GM18868 (cell line): ENCODE results near the gene CCDC7.

ENCODE experiments used
- ATAC-seq: cut with Tn5 transposase; IDR thresholded peaks from one replicate; pipeline ENCODE4 v1.9.1; 2021; ENCODE audit warnings: mild to moderate bottlenecking, moderate library complexity; ENCODE audit not compliant: unreplicated experiment

The CCDC7 gene

DNA sequence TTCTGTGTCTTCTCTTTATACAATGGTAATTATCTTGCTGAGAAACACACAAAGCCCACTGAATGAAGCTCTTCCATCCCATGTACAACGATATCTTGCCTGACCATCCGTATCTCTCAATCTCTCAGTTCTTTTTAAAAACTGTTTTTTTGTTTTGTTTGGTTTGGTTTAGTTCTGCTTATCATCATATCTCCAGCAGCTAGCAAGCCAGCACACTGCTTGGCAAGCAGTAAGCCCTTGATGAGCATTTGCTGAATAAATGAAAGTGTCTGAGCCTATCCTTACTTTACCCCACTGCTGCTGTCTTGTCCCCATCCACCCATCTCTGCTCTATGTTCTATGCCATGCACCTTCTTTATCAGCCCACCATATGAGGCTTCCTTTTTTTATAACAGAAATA lies 477.9 kb downstream of the CCDC7 start:
- no peak for ATAC-seq
